ENCODE measurements around the gene TNKS1BP1. TPM values are rescaled to one million over a fixed set of nuclear protein-coding genes. Genes with fewer than 3 reads are reported as not detected.

The TNKS1BP1 gene
- total RNA-seq, 1 experiment from 2014 or later: 127 TPM

GRCh38 chr11:57323855-57324153, 948 bp downstream of the TNKS1BP1 start:
- ChIA-PET CTCF (interaction anchor here (0.9 to 3.7 kb wide), 5 partner anchors 11 to 27 kb away, joined by 3 to 20 read pairs (median 5); partner anchors contain the start of genes P2RX3 and SSRP1), POLR2A (interaction anchor here (0.6 to 2.9 kb wide), 6 partner anchors 8 to 388 kb away, joined by 3 to 29 read pairs (median 4); partner anchors contain the start of gene MED19)
- Mint-ChIP-seq H3K27ac (peak overlapping the region; percentile 89), H3K36me3 (peaks cover 44% of the 10 kb centered on the region), H3K4me3 (peak overlapping the region; percentile 88), H3K9me3 (no peaks in the 10 kb centered on the region), H3K4me1 (peaks cover 52% of the 10 kb centered on the region), H3K27me3 (ENCODE audit: low read depth) (no peaks in the 10 kb centered on the region)
- ATAC-seq (no peak), DNase-seq (ENCODE audit: low spot score) (no peak)
- TF ChIP-seq ELF4 (CRISPR knock-in tag; IDR thresholded peaks at IDR 0.05; ENCODE audit: low read depth) (no peak), FOXP4 (CRISPR knock-in tag; IDR thresholded peaks at IDR 0.05) (no peak)

GRCh38 chr11:57323167-57323854, 1.4 kb downstream of the TNKS1BP1 start:
- CTCF ChIA-PET: interaction anchor here (0.7 to 3.7 kb wide), 6 partner anchors 11 to 196 kb away, joined by 3 to 20 read pairs (median 6); partner anchors contain the start of gene P2RX3

GRCh38 chr11:57322256-57323166, 2.2 kb downstream of the TNKS1BP1 start:
- Mint-ChIP-seq H3K4me3 (peak overlapping the region; percentile 88), H3K36me3 (peaks cover 33% of the 10 kb centered on the region), H3K4me1 (peaks cover 53% of the 10 kb centered on the region), H3K27ac (peak overlapping the region; percentile 82), H3K9me3 (no peaks in the 10 kb centered on the region), H3K27me3 (ENCODE audit: low read depth) (no peaks in the 10 kb centered on the region)
- ATAC-seq (peak; percentile 15), DNase-seq (ENCODE audit: low spot score) (peak; percentile 56)
- CTCF ChIA-PET: interaction anchor here (0.6 to 2.6 kb wide), 8 partner anchors 11 to 197 kb away, joined by 3 to 12 read pairs (median 4); partner anchors contain the start of gene RTN4RL2
- no peak for TF ChIP-seq NR3C1 (CRISPR knock-in tag; conservative IDR thresholded peaks at IDR 0.05; ENCODE audit: low read depth)
- no peak for TF ChIP-seq RELA (CRISPR knock-in tag; IDR thresholded peaks at IDR 0.05; ENCODE audit: borderline replicate concordance)
- TF ChIP-seq USF2 (CRISPR knock-in tag; IDR thresholded peaks at IDR 0.05): no peak
- TF ChIP-seq GRHL2 (CRISPR knock-in tag; IDR thresholded peaks at IDR 0.05; ENCODE audit: insufficient replicate concordance, severe bottlenecking): no peak
- no peak for TF ChIP-seq NR2C2 (CRISPR knock-in tag; IDR thresholded peaks at IDR 0.05)
- TF ChIP-seq PRRX2 (CRISPR knock-in tag; IDR thresholded peaks at IDR 0.05): no peak
- TF ChIP-seq GABPB1 (CRISPR knock-in tag; IDR thresholded peaks at IDR 0.05): no peak
- no peak for TF ChIP-seq JUN (CRISPR knock-in tag; IDR thresholded peaks at IDR 0.05)
- POLR2A ChIA-PET: interaction anchor here (0.6 to 1.0 kb wide), 3 partner anchors 14 to 1605 kb away, joined by 3 to 4 read pairs (median 3); no protein-coding TSS in a partner anchor

More at GRCh38 chr11:57323167-57323854, 1.4 kb downstream of the TNKS1BP1 start:
- POLR2A ChIA-PET: interaction anchor here (0.6 to 2.9 kb wide), 5 partner anchors 8 to 389 kb away, joined by 3 to 29 read pairs (median 4); partner anchors contain the start of gene MED19
- no peak for TF ChIP-seq ARID4B (CRISPR knock-in tag; IDR thresholded peaks at IDR 0.05; ENCODE audit: borderline replicate concordance)
- no peak for TF ChIP-seq IRF2 (CRISPR knock-in tag; IDR thresholded peaks at IDR 0.05; ENCODE audit: borderline replicate concordance, low read depth)
- no peak for TF ChIP-seq CREM (CRISPR knock-in tag; IDR thresholded peaks at IDR 0.05)
- TF ChIP-seq ZNF671 (CRISPR knock-in tag; IDR thresholded peaks at IDR 0.05): no peak
- DNase-seq (ENCODE audit: low spot score) (no peak), ATAC-seq (no peak)
- Mint-ChIP-seq H3K36me3 (peaks cover 39% of the 10 kb centered on the region), H3K4me3 (peak overlapping the region; percentile 88), H3K9me3 (no peaks in the 10 kb centered on the region), H3K27me3 (ENCODE audit: low read depth) (no peaks in the 10 kb centered on the region), H3K4me1 (peaks cover 52% of the 10 kb centered on the region), H3K27ac (peak overlapping the region; percentile 82)

All from WTC11 (cell line).